Fibroblast of lung (primary cell): ENCODE results near the gene CHST3.

Experiments used
- EZH2 ChIP-seq: IDR thresholded peaks from 2 replicates; pipeline ENCODE4 v1.5.1; 2012; ENCODE audit warnings: low read length, control low read depth, mild to moderate bottlenecking; ENCODE audit errors: missing control alignments
- TF ChIP-seq, protein P1 (sequence below), 2 donors: IDR thresholded peaks in 1 of 2; conservative IDR thresholded peaks in 1 of 2; 1 replicate in 1 of 2; 2 replicates in 1 of 2; pipeline ENCODE4 v1.5.1; 2011 to 2012; ENCODE audit warnings: low read length in 2 of 2, control low read depth in 1 of 2, inconsistent platforms in 1 of 2, low read depth in 1 of 2, mild to moderate bottlenecking in 1 of 2

DNA sequence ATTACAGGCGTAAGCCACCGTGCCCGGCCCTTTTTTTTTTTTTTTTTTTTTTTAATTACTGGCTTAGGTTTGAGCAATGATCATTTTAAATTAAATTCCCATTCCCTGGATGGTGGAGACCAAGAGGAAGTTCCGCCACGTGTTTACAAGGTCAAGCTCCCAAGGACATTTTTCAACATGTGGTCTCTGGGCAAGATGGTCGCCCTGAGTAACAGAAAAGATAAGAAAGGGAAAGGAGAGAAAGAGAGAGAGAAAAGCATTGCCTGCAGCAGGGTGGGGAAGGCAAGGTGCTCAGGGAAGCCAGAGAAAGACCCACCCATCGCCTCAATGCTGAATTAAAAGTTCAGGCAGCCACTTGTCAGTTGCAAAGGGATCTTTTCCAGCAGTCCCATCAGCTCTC is 45.2 kb upstream of the CHST3 start:
- TF ChIP-seq, protein P1, sequence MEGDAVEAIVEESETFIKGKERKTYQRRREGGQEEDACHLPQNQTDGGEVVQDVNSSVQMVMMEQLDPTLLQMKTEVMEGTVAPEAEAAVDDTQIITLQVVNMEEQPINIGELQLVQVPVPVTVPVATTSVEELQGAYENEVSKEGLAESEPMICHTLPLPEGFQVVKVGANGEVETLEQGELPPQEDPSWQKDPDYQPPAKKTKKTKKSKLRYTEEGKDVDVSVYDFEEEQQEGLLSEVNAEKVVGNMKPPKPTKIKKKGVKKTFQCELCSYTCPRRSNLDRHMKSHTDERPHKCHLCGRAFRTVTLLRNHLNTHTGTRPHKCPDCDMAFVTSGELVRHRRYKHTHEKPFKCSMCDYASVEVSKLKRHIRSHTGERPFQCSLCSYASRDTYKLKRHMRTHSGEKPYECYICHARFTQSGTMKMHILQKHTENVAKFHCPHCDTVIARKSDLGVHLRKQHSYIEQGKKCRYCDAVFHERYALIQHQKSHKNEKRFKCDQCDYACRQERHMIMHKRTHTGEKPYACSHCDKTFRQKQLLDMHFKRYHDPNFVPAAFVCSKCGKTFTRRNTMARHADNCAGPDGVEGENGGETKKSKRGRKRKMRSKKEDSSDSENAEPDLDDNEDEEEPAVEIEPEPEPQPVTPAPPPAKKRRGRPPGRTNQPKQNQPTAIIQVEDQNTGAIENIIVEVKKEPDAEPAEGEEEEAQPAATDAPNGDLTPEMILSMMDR (conservative IDR thresholded peaks at IDR 0.05 in 1 of 2, IDR thresholded peaks at IDR 0.05 in 1 of 2; ENCODE audit: low read depth in 1 of 2, low read length in 2 of 2): no peak
- TF ChIP-seq EZH2: no peak
